Right lung (tissue), 5 donors: ENCODE results near the gene ATRAID. TPM values are rescaled to one million over a fixed set of nuclear protein-coding genes. Genes with fewer than 3 reads are reported as not detected.

Experiments
- DNase-seq, 2 donors: peaks; one replicate each; pipeline ENCODE4 v3.0.0-alpha.2; 2013
- polyA plus RNA-seq, 5 donors: library from polyadenylated mRNA; unstranded; fragments of 120-200 nt; gene quantifications; one replicate each; pipeline versions ENCODE4 v1.2.1 to v1.2.3, GENCODE V29; 2013; ENCODE audit warnings: inconsistent platforms in 1 of 5, low replicate concordance in 1 of 5; ENCODE audit not compliant: insufficient read length in 5 of 5, insufficient read depth in 1 of 5

Gene ATRAID
- polyA plus RNA-seq, 5 donors, result 125 to 154 (median 136) TPM

GRCh38 chr2:27216416-27217137 is 4.7 kb downstream of the ATRAID start:
- no peak for DNase-seq

- peak; percentile 76 to 79 for DNase-seq
These were observed 5.6 kb downstream of the ATRAID start, which contains the start of gene CAD for GRCh38 chr2:27217173-27218121. CAD (plus strand) TSS chr2:27217369; CDS start chr2:27217552, 183 bp downstream.

DNA sequence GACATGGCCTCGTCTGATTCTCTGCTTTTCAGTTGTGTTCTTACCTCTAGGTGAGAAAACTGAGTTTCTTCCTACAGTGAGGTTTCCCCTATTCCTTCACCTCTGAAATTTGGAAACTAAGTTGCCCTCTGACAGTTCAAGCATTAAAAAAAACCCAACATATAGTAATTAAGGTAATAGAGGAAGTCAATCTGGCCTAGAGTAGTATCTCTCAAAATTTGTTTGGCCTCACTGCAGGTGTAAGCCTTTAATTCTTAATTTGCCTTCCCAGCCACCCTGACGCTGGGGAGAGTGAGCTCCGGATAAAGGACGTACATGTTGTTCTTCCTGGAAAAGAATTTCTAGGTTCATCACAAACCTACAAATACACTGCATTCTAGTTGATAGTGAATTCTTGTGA is 6.8 kb downstream of the ATRAID start:
- no peak for DNase-seq

GRCh38 chr2:27219091-27219490 is 7.2 kb downstream of the ATRAID start:
- DNase-seq, result no peak

GRCh38 chr2:27220091-27220490 is 8.2 kb downstream of the ATRAID start:
- no peak for DNase-seq

GRCh38 chr2:27221166-27221565 is 9.3 kb downstream of the ATRAID start:
- DNase-seq, result no peak

GRCh38 chr2:27222407-27222806 is 10.6 kb downstream of the ATRAID start:
- DNase-seq, result no peak

DNA sequence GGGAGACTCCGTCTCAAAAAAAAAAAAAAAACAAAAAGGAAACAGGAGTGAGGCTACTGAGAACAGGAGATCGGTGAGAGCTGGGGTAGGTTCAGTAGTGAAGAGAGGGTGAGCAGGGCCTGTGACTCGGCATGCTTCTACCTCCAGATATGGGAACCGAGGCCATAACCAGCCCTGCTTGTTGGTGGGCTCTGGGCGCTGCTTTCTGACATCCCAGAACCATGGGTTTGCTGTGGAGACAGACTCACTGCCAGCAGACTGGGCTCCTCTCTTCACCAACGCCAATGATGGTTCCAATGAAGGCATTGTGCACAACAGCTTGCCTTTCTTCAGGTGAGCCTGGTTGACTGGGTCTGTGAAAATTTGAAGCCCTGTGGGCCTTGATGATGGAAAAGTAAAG is 11.6 kb downstream of the ATRAID start:
- no peak for DNase-seq

DNA sequence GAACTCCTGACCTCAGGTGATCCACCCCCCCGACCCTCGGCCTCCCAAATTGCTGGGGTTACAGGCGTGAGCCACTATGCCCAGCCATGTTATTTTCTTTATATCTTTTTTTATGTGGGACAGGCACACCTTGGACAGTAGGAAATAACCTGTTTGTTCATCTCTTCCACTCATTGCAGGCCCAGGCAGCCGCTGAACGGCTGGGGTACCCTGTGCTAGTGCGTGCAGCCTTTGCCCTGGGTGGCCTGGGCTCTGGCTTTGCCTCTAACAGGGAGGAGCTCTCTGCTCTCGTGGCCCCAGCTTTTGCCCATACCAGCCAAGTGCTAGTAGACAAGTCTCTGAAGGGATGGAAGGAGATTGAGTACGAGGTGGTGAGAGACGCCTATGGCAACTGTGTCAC is 13.7 kb downstream of the ATRAID start:
- DNase-seq, result no peak

GRCh38 chr2:27227501-27227900 is 15.7 kb downstream of the ATRAID start:
- no peak for DNase-seq

DNA sequence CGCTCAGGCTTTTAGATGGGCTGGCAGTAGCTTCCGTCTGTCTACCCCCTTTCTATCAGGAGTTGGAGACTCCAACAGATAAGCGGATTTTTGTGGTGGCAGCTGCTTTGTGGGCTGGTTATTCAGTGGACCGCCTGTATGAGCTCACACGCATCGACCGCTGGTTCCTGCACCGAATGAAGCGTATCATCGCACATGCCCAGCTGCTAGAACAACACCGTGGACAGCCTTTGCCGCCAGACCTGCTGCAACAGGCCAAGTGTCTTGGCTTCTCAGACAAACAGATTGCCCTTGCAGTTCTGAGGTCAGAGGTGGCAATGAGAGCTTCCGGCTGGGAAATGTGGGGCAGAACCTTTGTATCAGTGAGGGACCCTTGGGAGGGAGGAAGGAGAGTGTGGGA is 20.1 kb downstream of the ATRAID start:
- DNase-seq, result no peak

- DNase-seq, result no peak
These were observed 21.5 kb downstream of the ATRAID start for GRCh38 chr2:27233341-27233740.

GRCh38 chr2:27236136-27236535 is 24.3 kb downstream of the ATRAID start:
- DNase-seq, result no peak

GRCh38 chr2:27236626-27237025 is 24.8 kb downstream of the ATRAID start:
- DNase-seq, result no peak

DNA sequence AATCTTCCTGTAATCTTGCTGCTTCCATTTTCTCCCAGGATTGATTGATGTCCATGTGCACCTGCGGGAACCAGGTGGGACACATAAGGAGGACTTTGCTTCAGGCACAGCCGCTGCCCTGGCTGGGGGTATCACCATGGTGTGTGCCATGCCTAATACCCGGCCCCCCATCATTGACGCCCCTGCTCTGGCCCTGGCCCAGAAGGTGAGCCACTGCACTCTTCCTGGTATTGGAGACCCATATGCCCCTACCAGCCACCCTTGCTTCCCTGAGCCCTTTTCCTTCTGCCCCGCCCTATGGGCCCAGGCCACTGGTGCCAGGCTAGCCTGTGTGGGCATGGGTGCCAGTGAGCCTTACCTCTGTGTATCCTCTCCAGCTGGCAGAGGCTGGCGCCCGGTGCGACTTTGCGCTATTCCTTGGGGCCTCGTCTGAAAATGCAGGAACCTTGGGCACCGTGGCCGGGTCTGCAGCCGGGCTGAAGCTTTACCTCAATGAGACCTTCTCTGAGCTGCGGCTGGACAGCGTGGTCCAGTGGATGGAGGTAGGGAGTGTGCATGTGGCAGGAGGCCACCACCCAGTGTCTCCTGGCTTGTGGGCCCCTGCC is 25.6 kb downstream of the ATRAID start:
- DNase-seq, result no peak

- DNase-seq, result no peak
These were observed 27.1 kb downstream of the ATRAID start for GRCh38 chr2:27238976-27239375.

- no peak for DNase-seq
These were observed 28.6 kb downstream of the ATRAID start for GRCh38 chr2:27240406-27240805.

GRCh38 chr2:27241761-27242613 is 30.1 kb downstream of the ATRAID start:
- DNase-seq, result no peak

GRCh38 chr2:27242614-27242951 is 30.7 kb downstream of the ATRAID start:
- no peak for DNase-seq

DNA sequence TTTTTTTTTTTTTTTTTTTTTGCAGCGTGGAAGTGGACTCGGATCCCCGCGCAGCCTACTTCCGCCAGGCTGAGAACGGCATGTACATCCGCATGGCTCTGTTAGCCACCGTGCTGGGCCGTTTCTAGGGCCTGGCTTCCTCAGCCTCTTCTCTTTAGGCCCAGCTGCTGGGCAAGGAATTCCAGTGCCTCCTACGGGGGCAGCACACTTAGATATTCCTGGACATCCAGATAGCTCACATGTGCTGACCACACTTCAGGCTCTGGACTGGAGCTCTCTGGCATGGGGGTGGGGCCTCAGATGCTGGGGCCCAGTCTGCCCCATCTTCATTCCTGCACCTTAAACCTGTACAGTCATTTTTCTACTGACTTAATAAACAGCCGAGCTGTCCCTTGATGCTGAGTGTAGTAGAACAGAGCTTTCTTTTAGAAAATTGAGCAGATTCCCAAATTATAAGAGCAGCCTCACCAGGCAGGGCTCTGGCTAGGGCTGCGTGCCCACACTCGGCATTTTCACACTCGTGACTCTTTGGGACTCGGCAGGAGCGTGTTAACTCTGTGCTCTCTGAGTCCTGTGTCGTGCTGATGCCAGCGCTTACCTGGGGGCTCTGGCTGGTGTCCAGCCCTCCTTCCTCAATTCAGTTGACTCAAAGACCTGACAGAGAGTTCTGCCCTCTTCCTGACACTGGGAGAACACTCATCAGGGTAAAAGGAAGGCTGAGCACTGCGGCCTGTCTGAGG is 31.7 kb downstream of the ATRAID start:
- DNase-seq, result no peak

GRCh38 chr2:27245116-27245515 is 33.3 kb downstream of the ATRAID start:
- no peak for DNase-seq
